Measurements from ENCODE around the gene GAPT. TPM values are rescaled to one million over a fixed set of nuclear protein-coding genes. Genes with fewer than 3 reads are reported as not detected.

GAPT gene
- total RNA-seq, 2 experiments from 2014 or later, result 11.2 to 15.1 TPM

DNA sequence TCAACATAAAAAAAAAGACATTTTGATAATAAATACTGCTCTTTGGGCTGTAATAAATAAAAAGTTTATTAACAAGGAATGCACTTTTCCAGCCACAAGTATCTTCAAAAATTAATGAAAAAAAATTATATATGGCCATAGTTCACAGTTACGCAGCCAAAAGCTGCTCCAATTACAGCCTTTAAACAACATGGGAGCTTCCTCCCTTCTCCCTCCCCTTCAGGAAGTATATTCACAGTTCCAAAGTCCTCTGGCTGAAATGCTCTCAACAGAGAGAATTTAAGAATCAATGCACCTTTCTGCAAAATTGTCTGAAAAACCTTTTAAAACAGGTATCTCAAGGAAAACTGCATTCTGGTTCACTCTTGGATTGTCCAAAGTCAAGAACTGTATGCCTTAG, 37.2 kb upstream of the GAPT start:
- no peak for TF ChIP-seq EZH2phosphoT487 (IDR thresholded peaks at IDR 0.05; ENCODE audit: borderline replicate concordance, low read depth, low read length)
- TF ChIP-seq, protein P1, sequence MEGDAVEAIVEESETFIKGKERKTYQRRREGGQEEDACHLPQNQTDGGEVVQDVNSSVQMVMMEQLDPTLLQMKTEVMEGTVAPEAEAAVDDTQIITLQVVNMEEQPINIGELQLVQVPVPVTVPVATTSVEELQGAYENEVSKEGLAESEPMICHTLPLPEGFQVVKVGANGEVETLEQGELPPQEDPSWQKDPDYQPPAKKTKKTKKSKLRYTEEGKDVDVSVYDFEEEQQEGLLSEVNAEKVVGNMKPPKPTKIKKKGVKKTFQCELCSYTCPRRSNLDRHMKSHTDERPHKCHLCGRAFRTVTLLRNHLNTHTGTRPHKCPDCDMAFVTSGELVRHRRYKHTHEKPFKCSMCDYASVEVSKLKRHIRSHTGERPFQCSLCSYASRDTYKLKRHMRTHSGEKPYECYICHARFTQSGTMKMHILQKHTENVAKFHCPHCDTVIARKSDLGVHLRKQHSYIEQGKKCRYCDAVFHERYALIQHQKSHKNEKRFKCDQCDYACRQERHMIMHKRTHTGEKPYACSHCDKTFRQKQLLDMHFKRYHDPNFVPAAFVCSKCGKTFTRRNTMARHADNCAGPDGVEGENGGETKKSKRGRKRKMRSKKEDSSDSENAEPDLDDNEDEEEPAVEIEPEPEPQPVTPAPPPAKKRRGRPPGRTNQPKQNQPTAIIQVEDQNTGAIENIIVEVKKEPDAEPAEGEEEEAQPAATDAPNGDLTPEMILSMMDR (conservative IDR thresholded peaks at IDR 0.05; ENCODE audit: low read length), result no peak
- no peak for DNase-seq (ENCODE audit: low spot score)
- CTCF ChIA-PET (ENCODE audit: unreplicated experiment), result no interaction called here
- no TSS peak for BruUV-seq (replicated peaks)
- no peaks in the 10 kb centered on the region for H3K79me2 ChIP-seq (ENCODE audit: insufficient read depth, low read depth, low read length)
- H2AFZ ChIP-seq (ENCODE audit: low read length), result no peak overlapping the region
- POLR2A ChIA-PET, result no interaction called here
- H3K27ac ChIP-seq (ENCODE audit: low read depth, low read length, poor library complexity, severe bottlenecking), result no peak overlapping the region
- no peaks in the 10 kb centered on the region for H4K20me1 ChIP-seq (ENCODE audit: insufficient read depth, low read length)
- H3K4me1 ChIP-seq (ENCODE audit: insufficient read depth, low read length, poor library complexity, severe bottlenecking), result no peaks in the 10 kb centered on the region
- no peaks in the 10 kb centered on the region for H3K9me3 ChIP-seq (ENCODE audit: low read length)
- no peak overlapping the region for H3K4me3 ChIP-seq (ENCODE audit: low read depth, low read length, poor library complexity, severe bottlenecking)
- no peaks in the 10 kb centered on the region for H3K36me3 ChIP-seq (ENCODE audit: insufficient read depth, low read length)
- intact Hi-C loops (cut with micrococcal nuclease; ENCODE audit: unreplicated experiment), result no loop called here
- H3K9me2 ChIP-seq (ENCODE audit: insufficient read depth, low read length), result no peaks in the 10 kb centered on the region
- no peak overlapping the region for H3K4me2 ChIP-seq (ENCODE audit: low read length)

DNA sequence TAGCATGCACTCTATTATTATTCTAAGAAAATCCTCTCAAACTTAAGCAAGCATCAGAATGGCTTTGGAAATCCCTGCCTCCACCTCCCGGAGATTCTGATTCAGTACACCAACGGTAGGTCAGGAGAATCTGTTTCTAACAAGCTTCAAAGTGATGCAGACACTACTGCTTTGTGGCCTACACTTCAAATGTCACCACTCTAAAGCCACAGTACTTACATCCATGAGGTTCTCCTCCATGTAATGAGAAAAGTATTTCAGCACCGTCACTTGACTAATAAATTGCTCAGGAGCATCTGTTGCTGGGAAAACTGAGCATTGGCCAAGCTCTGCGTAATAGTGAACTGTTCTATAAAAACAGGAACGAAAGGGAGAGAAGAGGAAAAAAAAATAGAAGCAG, 36.2 kb upstream of the GAPT start:
- no TSS peak for BruUV-seq (replicated peaks)
- H3K4me2 ChIP-seq (ENCODE audit: low read length), result no peak overlapping the region
- H4K20me1 ChIP-seq (ENCODE audit: insufficient read depth, low read length), result no peaks in the 10 kb centered on the region
- H3K9me2 ChIP-seq (ENCODE audit: insufficient read depth, low read length), result no peaks in the 10 kb centered on the region
- H3K36me3 ChIP-seq (ENCODE audit: insufficient read depth, low read length), result no peaks in the 10 kb centered on the region
- H3K9me3 ChIP-seq (ENCODE audit: low read length), result no peaks in the 10 kb centered on the region
- no peak overlapping the region for H3K4me3 ChIP-seq (ENCODE audit: low read depth, low read length, poor library complexity, severe bottlenecking)
- H2AFZ ChIP-seq (ENCODE audit: low read length), result no peak overlapping the region
- intact Hi-C loops (cut with micrococcal nuclease; ENCODE audit: unreplicated experiment), result no loop called here
- H3K79me2 ChIP-seq (ENCODE audit: insufficient read depth, low read depth, low read length), result no peaks in the 10 kb centered on the region
- ChIA-PET POLR2A (no interaction called here), CTCF (ENCODE audit: unreplicated experiment) (no interaction called here)
- TF ChIP-seq, protein P1 (conservative IDR thresholded peaks at IDR 0.05; ENCODE audit: low read length), result no peak
- TF ChIP-seq EZH2phosphoT487 (IDR thresholded peaks at IDR 0.05; ENCODE audit: borderline replicate concordance, low read depth, low read length), result no peak
- H3K4me1 ChIP-seq (ENCODE audit: insufficient read depth, low read length, poor library complexity, severe bottlenecking), result no peaks in the 10 kb centered on the region
- DNase-seq (ENCODE audit: low spot score), result no peak
- H3K27ac ChIP-seq (ENCODE audit: low read depth, low read length, poor library complexity, severe bottlenecking), result no peak overlapping the region

DNA sequence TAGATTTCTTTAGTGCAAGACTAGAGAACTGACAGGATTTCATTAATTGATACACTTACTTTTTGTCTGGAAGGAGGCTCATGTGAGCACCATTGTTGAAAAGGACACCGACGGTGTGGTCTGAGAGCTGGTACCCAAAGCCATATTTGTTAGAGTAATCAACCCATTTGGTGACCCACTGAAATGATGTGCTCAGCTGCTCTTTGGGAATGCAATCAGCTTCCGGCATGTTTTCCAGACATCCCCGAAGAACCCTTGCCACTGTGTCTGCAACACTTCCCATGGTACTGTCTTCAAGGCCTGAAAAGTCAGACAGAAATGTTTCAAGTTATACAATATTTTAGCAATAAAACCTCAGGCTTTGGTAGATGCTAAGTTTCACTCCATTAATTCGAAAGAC, 35.8 kb upstream of the GAPT start:
- CTCF ChIA-PET (ENCODE audit: unreplicated experiment), result no interaction called here
- H3K4me2 ChIP-seq (ENCODE audit: low read length), result no peak overlapping the region

More for the DNA sequence above, 35.8 kb upstream of the GAPT start:
- Histone ChIP-seq H2AFZ (ENCODE audit: low read length) (no peak overlapping the region), H3K4me1 (ENCODE audit: insufficient read depth, low read length, poor library complexity, severe bottlenecking) (no peaks in the 10 kb centered on the region), H3K79me2 (ENCODE audit: insufficient read depth, low read depth, low read length) (no peaks in the 10 kb centered on the region), H4K20me1 (ENCODE audit: insufficient read depth, low read length) (no peaks in the 10 kb centered on the region), H3K4me3 (ENCODE audit: low read depth, low read length, poor library complexity, severe bottlenecking) (no peak overlapping the region), H3K27ac (ENCODE audit: low read depth, low read length, poor library complexity, severe bottlenecking) (no peak overlapping the region), H3K9me3 (ENCODE audit: low read length) (no peaks in the 10 kb centered on the region), H3K9me2 (ENCODE audit: insufficient read depth, low read length) (no peaks in the 10 kb centered on the region), H3K36me3 (ENCODE audit: insufficient read depth, low read length) (no peaks in the 10 kb centered on the region)
- POLR2A ChIA-PET, result no interaction called here
- TF ChIP-seq EZH2phosphoT487 (IDR thresholded peaks at IDR 0.05; ENCODE audit: borderline replicate concordance, low read depth, low read length), result no peak
- TF ChIP-seq, protein P1 (conservative IDR thresholded peaks at IDR 0.05; ENCODE audit: low read length), result no peak
- intact Hi-C loops (cut with micrococcal nuclease; ENCODE audit: unreplicated experiment), result no loop called here
- no peak for DNase-seq (ENCODE audit: low spot score)
- no TSS peak for BruUV-seq (replicated peaks)
